Fibroblast of mammary gland (primary cell): ENCODE results near the gene RASGRP3.
A peak's percentile ranks its signal among the peaks of the same experiment; 100 is the strongest.

Source experiments
- DNase-seq: peaks from one replicate; pipeline ENCODE4 v3.0.0-alpha.2; 2010; ENCODE audit warnings: low read depth
- H3K4me3 ChIP-seq: 2 replicates; pipeline ENCODE4 v1.5.1; 2011; ENCODE audit warnings: low read depth, mild to moderate bottlenecking, low read length, moderate library complexity; ENCODE audit not compliant: control insufficient read depth
- CTCF ChIP-seq: conservative IDR thresholded peaks from 2 replicates; pipeline ENCODE4 v1.5.1; 2011; ENCODE audit warnings: low read depth, low read length, inconsistent platforms; ENCODE audit not compliant: control insufficient read depth, insufficient read depth

The RASGRP3 gene

GRCh38 chr2:33518200-33518599 lies 41.8 kb downstream of the RASGRP3 start:
- no peak for DNase-seq
- no peak for TF ChIP-seq CTCF
- no peak overlapping the region for H3K4me3 ChIP-seq

GRCh38 chr2:33518929-33519328 lies 42.5 kb downstream of the RASGRP3 start:
- H3K4me3 ChIP-seq, result no peak overlapping the region
- DNase-seq, result peak; percentile 72
- no peak for TF ChIP-seq CTCF

GRCh38 chr2:33521791-33522281 lies 45.4 kb downstream of the RASGRP3 start:
- peak; percentile 85 for DNase-seq
- no peak for TF ChIP-seq CTCF
- no peak overlapping the region for H3K4me3 ChIP-seq

GRCh38 chr2:33522576-33522975 lies 46.1 kb downstream of the RASGRP3 start:
- no peak overlapping the region for H3K4me3 ChIP-seq
- DNase-seq, result no peak
- no peak for TF ChIP-seq CTCF

GRCh38 chr2:33525666-33526065 lies 49.2 kb downstream of the RASGRP3 start:
- no peak overlapping the region for H3K4me3 ChIP-seq
- no peak for TF ChIP-seq CTCF
- no peak for DNase-seq

- peak; percentile 55 for DNase-seq
- H3K4me3 ChIP-seq, result no peak overlapping the region
- TF ChIP-seq CTCF, result no peak
Observed at GRCh38 chr2:33526132-33526531, 49.7 kb downstream of the RASGRP3 start.

- no peak for DNase-seq
- no peak overlapping the region for H3K4me3 ChIP-seq
- TF ChIP-seq CTCF, result no peak
Observed at GRCh38 chr2:33526921-33527320, 50.5 kb downstream of the RASGRP3 start.
